K562 (cell line): ENCODE results near the gene ANKDD1A. TPM values are rescaled to one million over a fixed set of nuclear protein-coding genes. Genes with fewer than 3 reads are reported as not detected.

Experiments
- DMBX1 ChIP-seq: fragments of 250-450 bp; sonication (Bioruptor Pico); IDR thresholded peaks from 2 replicates; pipeline ENCODE4 v1.8.0; 2022; ENCODE audit warnings: inconsistent platforms, mild to moderate bottlenecking, moderate library complexity, borderline replicate concordance
- FOXA1 ChIP-seq: fragments of 450-650 bp; IDR thresholded peaks from 2 replicates; pipeline ENCODE4 v1.6.1; 2016; ENCODE audit warnings: mild to moderate bottlenecking, borderline replicate concordance
- HCFC1 ChIP-seq: IDR thresholded peaks from 2 replicates; pipeline ENCODE4 v1.6.1; 2012; ENCODE audit warnings: low read depth, low read length, improper control_type of control experiment
- HDGF ChIP-seq: fragments of 450-650 bp; IDR thresholded peaks from 2 replicates; pipeline ENCODE4 v1.6.1; 2016
- KDM4B ChIP-seq, 2 experiments: fragments of 450-650 bp in 1 of 2; sonication (generic) in 1 of 2; IDR thresholded peaks; 2 replicates each; pipeline ENCODE4 v1.6.1; 2016 to 2017; ENCODE audit warnings: borderline replicate concordance in 2 of 2, antibody characterized with exemption in 1 of 2, low read depth in 1 of 2, mild to moderate bottlenecking in 1 of 2
- KLF1 ChIP-seq: fragments of 450-650 bp; IDR thresholded peaks from 2 replicates; pipeline ENCODE4 v1.6.1; 2016; ENCODE audit warnings: missing genetic modification characterization, missing compliant biosample characterization
- MCM5 ChIP-seq: fragments of 450-650 bp; IDR thresholded peaks from 2 replicates; pipeline ENCODE4 v1.6.1; 2016; ENCODE audit warnings: low read depth
- NCOR1 ChIP-seq: fragments of 450-650 bp; IDR thresholded peaks from 2 replicates; pipeline ENCODE4 v1.6.1; 2016; ENCODE audit warnings: mild to moderate bottlenecking, moderate library complexity
- RBM17 ChIP-seq: fragments of 200-400 bp; formaldehyde crosslinking; IDR thresholded peaks from 2 replicates; pipeline ENCODE4 v1.6.1; 2017; ENCODE audit warnings: low read depth, mild to moderate bottlenecking, low read length, borderline replicate concordance
- RBM25 ChIP-seq: fragments of 200-400 bp; formaldehyde crosslinking; IDR thresholded peaks from 2 replicates; pipeline ENCODE4 v1.6.1; 2018; ENCODE audit warnings: low read length, low read depth, moderate library complexity; ENCODE audit not compliant: severe bottlenecking
- RFX7 ChIP-seq: fragments of 250-450 bp; sonication (Bioruptor Pico); IDR thresholded peaks from 2 replicates; pipeline ENCODE4 v1.5.1; 2021; ENCODE audit warnings: mild to moderate bottlenecking
- SRSF7 ChIP-seq: fragments of 200-400 bp; formaldehyde crosslinking; optimal IDR thresholded peaks from 2 replicates; pipeline ENCODE3; 2017; ENCODE audit warnings: mild to moderate bottlenecking, low read depth, low read length
- ZNF174 ChIP-seq: fragments of 250-450 bp; sonication (Bioruptor Pico); IDR thresholded peaks from 2 replicates; pipeline ENCODE4 v1.4.0; 2020; ENCODE audit warnings: mild to moderate bottlenecking
- ZNF232 ChIP-seq: sonication (generic); formaldehyde crosslinking; IDR thresholded peaks from 2 replicates; pipeline ENCODE4 v1.8.0; 2022; ENCODE audit warnings: mild to moderate bottlenecking, missing genetic modification reagents
- ZNF253 ChIP-seq: fragments of 250-450 bp; sonication (Bioruptor Pico); conservative IDR thresholded peaks from 2 replicates; pipeline ENCODE4 v1.6.1; 2021; ENCODE audit warnings: mild to moderate bottlenecking
- polyA plus RNA-seq, 8 experiments: library from polyadenylated mRNA; depleted of rRNA in 4 of 8; stranded (reverse) in 5 of 8; unstranded in 3 of 8; fragments of >200 nt; fragmentation: Nextera tagmentation in 2 of 8; fragmentation: Illumina TruSeq in 1 of 8; extraction: Ambion mirVana in 2 of 8; extraction: Trizol in 1 of 8; gene quantifications; 2 replicates each; pipeline versions ENCODE4 v1.2.1 to v1.2.3, GENCODE V29; 2011 to 2014; ENCODE audit warnings: inconsistent platforms in 1 of 8, missing spikeins in 1 of 8
- total RNA-seq, 7 experiments: library from RNA; depleted of rRNA in 6 of 7; stranded (reverse); fragments of >200 nt in 6 of 7; fragmentation: Illumina TruSeq in 2 of 7; extraction: Trizol in 2 of 7; gene quantifications; 2 replicates each; pipeline versions ENCODE4 v1.2.1 to v1.2.3, GENCODE V29; 2011 to 2021; ENCODE audit warnings: low replicate concordance in 1 of 7
- TF ChIP-seq, protein P1 (sequence below), 2 experiments: fragments of 450-650 bp; IDR thresholded peaks; 2 replicates each; pipeline ENCODE4 v1.6.1; 2016; ENCODE audit warnings: mild to moderate bottlenecking in 2 of 2, borderline replicate concordance in 1 of 2, low read depth in 1 of 2, moderate library complexity in 1 of 2
- TF ChIP-seq, protein P2 (sequence below), 2 experiments: IDR thresholded peaks; 2 replicates each; pipeline ENCODE4 v1.6.1; 2012; ENCODE audit warnings: improper control_type of control experiment in 2 of 2, low read depth in 2 of 2, low read length in 2 of 2, borderline replicate concordance in 1 of 2

The ANKDD1A gene
- total and polyA plus RNA-seq, 9 of the 15 experiments (the other 6 are each of a cell fraction or from before 2014, with no cell fraction given), result 0.08 to 0.80 (median 0.43) TPM

DNA sequence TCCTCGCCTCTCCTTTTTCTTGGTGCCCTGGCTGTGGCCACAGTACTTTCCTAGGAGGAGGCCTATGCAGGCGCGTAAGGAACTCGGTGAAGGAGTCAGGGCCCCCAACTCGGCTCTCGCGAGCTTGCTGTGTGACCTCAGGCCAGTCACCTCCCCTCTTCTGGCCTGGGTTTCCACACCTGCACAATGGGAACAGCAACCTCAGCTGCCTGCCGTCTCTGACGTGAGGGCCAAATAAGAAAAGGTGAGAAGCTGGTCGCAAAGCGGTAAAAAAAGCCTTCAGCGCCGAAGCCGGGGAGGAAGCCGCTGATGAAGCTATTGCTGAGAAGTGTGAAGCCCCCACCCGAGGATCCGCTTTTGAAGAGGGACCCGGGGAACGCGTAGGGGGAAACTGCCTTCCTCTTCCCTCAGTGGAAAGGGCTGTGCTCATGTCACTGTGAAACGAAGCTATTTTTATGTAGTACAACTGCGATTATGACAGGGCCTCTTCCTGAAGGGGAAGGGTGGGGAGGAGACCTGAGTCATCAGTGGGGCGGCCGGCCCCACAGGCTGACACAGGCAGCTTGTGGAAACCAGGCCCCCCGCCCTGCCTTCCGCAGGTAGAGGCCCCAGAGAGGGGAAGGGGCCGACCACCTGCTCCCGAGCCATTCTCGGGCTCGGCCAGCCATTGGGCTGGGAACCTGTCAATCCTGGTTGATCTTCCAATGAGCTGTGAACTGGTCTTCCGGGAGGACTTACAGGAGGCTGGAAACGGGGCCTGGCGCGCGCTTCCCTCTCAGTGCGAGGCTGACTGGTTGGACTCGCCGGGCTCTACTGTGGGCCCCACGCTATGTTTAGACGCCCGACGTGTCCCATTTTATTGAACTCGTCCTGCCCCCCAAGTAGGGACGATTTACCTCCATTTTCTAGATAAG lies 18.0 kb upstream of the ANKDD1A start (continued):
- TF ChIP-seq, protein P1, sequence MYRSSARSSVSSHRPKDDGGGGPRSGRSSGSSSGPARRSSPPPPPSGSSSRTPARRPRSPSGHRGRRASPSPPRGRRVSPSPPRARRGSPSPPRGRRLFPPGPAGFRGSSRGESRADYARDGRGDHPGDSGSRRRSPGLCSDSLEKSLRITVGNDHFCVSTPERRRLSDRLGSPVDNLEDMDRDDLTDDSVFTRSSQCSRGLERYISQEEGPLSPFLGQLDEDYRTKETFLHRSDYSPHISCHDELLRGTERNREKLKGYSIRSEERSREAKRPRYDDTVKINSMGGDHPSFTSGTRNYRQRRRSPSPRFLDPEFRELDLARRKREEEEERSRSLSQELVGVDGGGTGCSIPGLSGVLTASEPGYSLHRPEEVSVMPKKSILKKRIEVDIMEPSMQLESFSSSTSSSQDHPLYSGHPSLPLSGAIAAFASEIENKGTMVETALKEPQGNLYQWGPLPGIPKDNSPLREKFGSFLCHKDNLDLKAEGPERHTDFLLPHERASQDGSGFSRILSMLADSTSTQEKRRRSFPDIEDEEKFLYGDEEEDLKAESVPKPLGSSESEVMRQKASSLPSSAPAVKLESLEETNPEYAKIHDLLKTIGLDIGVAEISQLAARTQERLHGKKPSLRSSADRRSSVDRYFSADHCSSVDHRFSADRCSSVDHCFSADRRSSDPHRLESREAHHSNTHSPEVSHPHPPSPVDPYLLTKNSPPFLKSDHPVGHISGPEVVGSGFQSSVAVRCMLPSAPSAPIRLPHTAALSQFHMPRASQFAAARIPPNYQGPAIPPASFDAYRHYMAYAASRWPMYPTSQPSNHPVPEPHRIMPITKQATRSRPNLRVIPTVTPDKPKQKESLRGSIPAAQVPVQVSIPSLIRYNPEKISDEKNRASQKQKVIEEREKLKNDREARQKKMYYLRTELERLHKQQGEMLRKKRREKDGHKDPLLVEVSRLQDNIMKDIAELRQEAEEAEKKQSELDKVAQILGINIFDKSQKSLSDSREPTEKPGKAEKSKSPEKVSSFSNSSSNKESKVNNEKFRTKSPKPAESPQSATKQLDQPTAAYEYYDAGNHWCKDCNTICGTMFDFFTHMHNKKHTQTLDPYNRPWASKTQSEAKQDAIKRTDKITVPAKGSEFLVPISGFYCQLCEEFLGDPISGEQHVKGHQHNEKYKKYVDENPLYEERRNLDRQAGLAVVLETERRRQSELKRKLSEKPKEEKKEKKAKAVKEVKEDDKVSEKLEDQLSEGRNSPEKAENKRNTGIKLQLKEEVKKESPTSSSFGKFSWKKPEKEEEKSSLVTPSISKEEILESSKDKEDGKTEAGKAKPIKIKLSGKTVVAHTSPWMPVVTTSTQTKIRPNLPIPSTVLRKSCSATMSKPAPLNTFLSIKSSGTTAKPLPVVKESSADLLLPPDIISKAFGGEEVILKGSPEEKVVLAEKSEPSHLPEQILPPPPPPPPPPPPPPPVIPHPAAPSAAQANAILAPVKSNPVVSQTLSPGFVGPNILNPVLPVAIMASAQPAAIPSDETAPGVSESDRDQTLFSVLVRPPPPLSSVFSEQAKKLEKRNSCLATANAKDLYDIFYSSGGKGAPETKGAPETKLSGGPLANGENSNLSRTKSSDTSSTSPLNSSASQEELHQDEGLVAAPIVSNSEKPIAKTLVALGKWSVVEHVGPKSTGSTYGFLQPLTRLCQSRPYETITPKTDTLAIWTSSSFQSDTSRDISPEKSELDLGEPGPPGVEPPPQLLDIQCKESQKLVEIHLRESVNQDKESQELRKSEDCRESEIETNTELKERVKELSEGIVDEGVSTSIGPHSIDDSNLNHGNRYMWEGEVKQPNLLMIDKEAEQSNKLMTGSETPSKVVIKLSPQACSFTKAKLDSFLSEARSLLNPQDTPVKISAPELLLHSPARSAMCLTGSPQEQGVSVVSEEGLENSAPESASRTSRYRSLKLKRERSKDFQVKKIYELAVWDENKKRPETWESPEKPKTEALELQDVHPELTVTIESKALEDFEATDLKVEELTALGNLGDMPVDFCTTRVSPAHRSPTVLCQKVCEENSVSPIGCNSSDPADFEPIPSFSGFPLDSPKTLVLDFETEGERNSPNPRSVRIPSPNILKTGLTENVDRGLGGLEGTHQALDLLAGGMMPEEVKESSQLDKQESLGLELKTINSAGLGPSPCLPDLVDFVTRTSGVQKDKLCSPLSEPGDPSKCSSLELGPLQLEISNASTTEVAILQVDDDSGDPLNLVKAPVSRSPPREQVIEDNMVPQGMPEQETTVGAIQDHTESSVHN (IDR thresholded peaks at IDR 0.05; ENCODE audit: borderline replicate concordance in 1 of 2, low read depth in 1 of 2), result no peak
- TF ChIP-seq FOXA1 (no peak), DMBX1 (0 out of 2 replicates have a peak, but pooled peaks have one; percentile 63), KLF1 (tag) (0 out of 2 replicates have a peak, but pooled peaks have one; percentile 15), RBM17 (no peak), HDGF (no peak), NCOR1 (no peak), ZNF232 (CRISPR knock-in tag) (no peak), ZNF253 (CRISPR knock-in tag) (no peak), HCFC1 (0 out of 2 replicates have a peak, but pooled peaks have one; percentile 7), MCM5 (no peak), SRSF7 (no peak), RBM25 (peak; percentile 60), ZNF174 (CRISPR knock-in tag) (no peak), KDM4B (IDR thresholded peaks at IDR 0.05; ENCODE audit: borderline replicate concordance in 2 of 2, low read depth in 1 of 2) (no peak), RFX7 (no peak)
- TF ChIP-seq, protein P2, sequence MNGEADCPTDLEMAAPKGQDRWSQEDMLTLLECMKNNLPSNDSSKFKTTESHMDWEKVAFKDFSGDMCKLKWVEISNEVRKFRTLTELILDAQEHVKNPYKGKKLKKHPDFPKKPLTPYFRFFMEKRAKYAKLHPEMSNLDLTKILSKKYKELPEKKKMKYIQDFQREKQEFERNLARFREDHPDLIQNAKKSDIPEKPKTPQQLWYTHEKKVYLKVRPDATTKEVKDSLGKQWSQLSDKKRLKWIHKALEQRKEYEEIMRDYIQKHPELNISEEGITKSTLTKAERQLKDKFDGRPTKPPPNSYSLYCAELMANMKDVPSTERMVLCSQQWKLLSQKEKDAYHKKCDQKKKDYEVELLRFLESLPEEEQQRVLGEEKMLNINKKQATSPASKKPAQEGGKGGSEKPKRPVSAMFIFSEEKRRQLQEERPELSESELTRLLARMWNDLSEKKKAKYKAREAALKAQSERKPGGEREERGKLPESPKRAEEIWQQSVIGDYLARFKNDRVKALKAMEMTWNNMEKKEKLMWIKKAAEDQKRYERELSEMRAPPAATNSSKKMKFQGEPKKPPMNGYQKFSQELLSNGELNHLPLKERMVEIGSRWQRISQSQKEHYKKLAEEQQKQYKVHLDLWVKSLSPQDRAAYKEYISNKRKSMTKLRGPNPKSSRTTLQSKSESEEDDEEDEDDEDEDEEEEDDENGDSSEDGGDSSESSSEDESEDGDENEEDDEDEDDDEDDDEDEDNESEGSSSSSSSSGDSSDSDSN (IDR thresholded peaks at IDR 0.05; ENCODE audit: borderline replicate concordance in 1 of 2, low read depth in 2 of 2, low read length in 2 of 2), result no peak
